Measurements from ENCODE around the gene HNRNPF. TPM values are rescaled to one million over a fixed set of nuclear protein-coding genes. Genes with fewer than 3 reads are reported as not detected.

The HNRNPF gene
- total RNA-seq, 1 experiment from 2014 or later, result 333 TPM

GRCh38 chr10:43453266-43453831 lies 44.4 kb upstream of the HNRNPF start:
- no peaks in the 10 kb centered on the region for H3K27me3 ChIP-seq (ENCODE audit: insufficient read depth, low read length)
- no peak overlapping the region for H3K27ac ChIP-seq (ENCODE audit: low read depth, low read length)
- ATAC-seq (no peak), DNase-seq (ENCODE audit: low read depth, low spot score) (no peak)
- intact Hi-C loops (cut with micrococcal nuclease), result no loop called here
- peaks cover 10% of the 10 kb centered on the region for H3K79me2 ChIP-seq (ENCODE audit: insufficient read depth, low read length)
- no peaks in the 10 kb centered on the region for H4K20me1 ChIP-seq (ENCODE audit: insufficient read depth)
- H3K4me1 ChIP-seq (ENCODE audit: control insufficient read depth in 1 of 2, insufficient read depth in 2 of 2, low read length in 2 of 2), result peaks cover 9 to 14% of the 10 kb centered on the region in 2 experiments
- H3K4me2 ChIP-seq (ENCODE audit: low read length), result no peak overlapping the region
- no TSS peak for BruUV-seq (replicated peaks)
- H3K9ac ChIP-seq (ENCODE audit: low read length), result no peak overlapping the region
- H3K4me3 ChIP-seq (replicated peaks in 1 of 2; ENCODE audit: low read depth in 1 of 2, low read length in 2 of 2), result no peak overlapping the region
- no peaks in the 10 kb centered on the region for H3K36me3 ChIP-seq (ENCODE audit: control insufficient read depth in 1 of 2, insufficient read depth in 2 of 2, low read length in 2 of 2)
- CTCF ChIA-PET, result interaction anchor here (1.3 kb wide), 1 partner anchor 46 kb away, joined by 3 read pairs; no protein-coding TSS in a partner anchor
- RAD21 ChIA-PET (ENCODE audit: low non-redundant PET in 1 of 2, low total read pairs in 2 of 2, uncharacterized antibody in 2 of 2, unreplicated experiment in 2 of 2), result no interaction called here
- H3K9me2 ChIP-seq (ENCODE audit: insufficient read depth), result no peaks in the 10 kb centered on the region
- POLR2A ChIA-PET, result interaction anchor here (1.2 kb wide), 1 partner anchor 17 kb away, joined by 4 read pairs; no protein-coding TSS in a partner anchor
- H3K9me3 ChIP-seq (ENCODE audit: control insufficient read depth in 1 of 2, insufficient read depth in 1 of 2, low read depth in 1 of 2, low read length in 2 of 2), result no peaks in the 10 kb centered on the region
- H2AFZ ChIP-seq (ENCODE audit: low read depth, low read length, poor library complexity, severe bottlenecking), result no peak overlapping the region
- no peak for TF ChIP-seq ZFX (IDR thresholded peaks at IDR 0.05)

DNA sequence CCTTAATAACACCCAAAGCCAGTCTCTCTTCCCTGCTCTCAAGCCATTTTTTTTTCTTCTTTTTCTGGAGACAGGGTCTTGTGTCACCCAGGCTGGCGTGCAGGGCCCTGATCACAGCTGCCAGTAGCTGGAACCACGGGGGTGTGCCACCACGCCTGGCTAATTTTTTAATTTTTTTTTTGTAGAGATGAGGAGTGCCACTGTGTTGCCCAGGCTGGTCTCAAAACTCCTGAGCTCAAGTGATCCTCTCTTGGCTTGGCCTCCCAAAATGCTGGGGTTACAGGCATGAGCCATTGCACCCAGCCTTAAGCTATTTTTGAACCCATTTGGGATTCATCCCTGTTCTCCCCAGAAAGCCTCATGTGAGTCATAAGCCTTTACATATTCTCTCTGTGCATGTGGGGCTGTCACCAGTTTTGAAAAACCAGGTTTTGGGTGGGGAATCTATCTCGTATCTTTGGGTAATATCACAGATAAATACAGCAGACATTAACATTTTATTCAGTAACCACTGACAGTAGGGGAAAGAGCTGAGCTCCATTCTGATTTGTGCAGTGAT lies 43.4 kb upstream of the HNRNPF start:
- H3K36me3 ChIP-seq (ENCODE audit: control insufficient read depth in 1 of 2, insufficient read depth in 2 of 2, low read length in 2 of 2), result no peaks in the 10 kb centered on the region
- H3K4me2 ChIP-seq (ENCODE audit: low read length), result no peak overlapping the region
- no peak overlapping the region for H2AFZ ChIP-seq (ENCODE audit: low read depth, low read length, poor library complexity, severe bottlenecking)
- no peak overlapping the region for H3K27ac ChIP-seq (ENCODE audit: low read depth, low read length)
- H3K9me3 ChIP-seq (ENCODE audit: control insufficient read depth in 1 of 2, insufficient read depth in 1 of 2, low read depth in 1 of 2, low read length in 2 of 2), result no peaks in the 10 kb centered on the region
- H4K20me1 ChIP-seq (ENCODE audit: insufficient read depth), result no peaks in the 10 kb centered on the region
- no peaks in the 10 kb centered on the region for H3K27me3 ChIP-seq (ENCODE audit: insufficient read depth, low read length)
- POLR2A ChIA-PET, result interaction anchor here (1.2 kb wide), 1 partner anchor 16 kb away, joined by 4 read pairs; no protein-coding TSS in a partner anchor
- no peak for ATAC-seq
- BruUV-seq (replicated peaks), result no TSS peak
- CTCF ChIA-PET, result no interaction called here
- intact Hi-C loops (cut with micrococcal nuclease), result no loop called here
- no peak overlapping the region for H3K9ac ChIP-seq (ENCODE audit: low read length)
- H3K4me3 ChIP-seq (replicated peaks in 1 of 2; ENCODE audit: low read depth in 1 of 2, low read length in 2 of 2), result no peak overlapping the region
- RAD21 ChIA-PET (ENCODE audit: low non-redundant PET in 1 of 2, low total read pairs in 2 of 2, uncharacterized antibody in 2 of 2, unreplicated experiment in 2 of 2), result no interaction called here
- peaks cover 9 to 14% of the 10 kb centered on the region in 2 experiments for H3K4me1 ChIP-seq (ENCODE audit: control insufficient read depth in 1 of 2, insufficient read depth in 2 of 2, low read length in 2 of 2)
- DNase-seq (ENCODE audit: low read depth, low spot score), result no peak
- H3K9me2 ChIP-seq (ENCODE audit: insufficient read depth), result no peaks in the 10 kb centered on the region
- peaks cover 10% of the 10 kb centered on the region for H3K79me2 ChIP-seq (ENCODE audit: insufficient read depth, low read length)
- TF ChIP-seq ZBTB33 (IDR thresholded peaks at IDR 0.05; ENCODE audit: extremely low read depth, insufficient replicate concordance, low read length), result no peak
- no peak for TF ChIP-seq YY1 (IDR thresholded peaks at IDR 0.05; ENCODE audit: extremely low read depth, insufficient replicate concordance, low read depth, low read length)
- no peak for TF ChIP-seq POLR2A (IDR thresholded peaks at IDR 0.05; ENCODE audit: borderline replicate concordance, extremely low read depth, insufficient read depth, insufficient read length)
- TF ChIP-seq, protein P1, sequence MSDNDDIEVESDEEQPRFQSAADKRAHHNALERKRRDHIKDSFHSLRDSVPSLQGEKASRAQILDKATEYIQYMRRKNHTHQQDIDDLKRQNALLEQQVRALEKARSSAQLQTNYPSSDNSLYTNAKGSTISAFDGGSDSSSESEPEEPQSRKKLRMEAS (IDR thresholded peaks at IDR 0.05), result no peak
- no peak for TF ChIP-seq FOSL1 (IDR thresholded peaks at IDR 0.05; ENCODE audit: low read depth)
- TF ChIP-seq SIN3A (IDR thresholded peaks at IDR 0.05; ENCODE audit: low read depth), result no peak
- TF ChIP-seq SP1 (IDR thresholded peaks at IDR 0.05; ENCODE audit: low read depth), result no peak
- no peak for TF ChIP-seq ZFX (IDR thresholded peaks at IDR 0.05)
- TF ChIP-seq TCF7L2 (IDR thresholded peaks at IDR 0.05; ENCODE audit: borderline replicate concordance, extremely low read depth, insufficient read depth, insufficient read length), result no peak
- no peak for TF ChIP-seq ELF1 (IDR thresholded peaks at IDR 0.05; ENCODE audit: borderline replicate concordance, low read depth)
- TF ChIP-seq, protein P2, sequence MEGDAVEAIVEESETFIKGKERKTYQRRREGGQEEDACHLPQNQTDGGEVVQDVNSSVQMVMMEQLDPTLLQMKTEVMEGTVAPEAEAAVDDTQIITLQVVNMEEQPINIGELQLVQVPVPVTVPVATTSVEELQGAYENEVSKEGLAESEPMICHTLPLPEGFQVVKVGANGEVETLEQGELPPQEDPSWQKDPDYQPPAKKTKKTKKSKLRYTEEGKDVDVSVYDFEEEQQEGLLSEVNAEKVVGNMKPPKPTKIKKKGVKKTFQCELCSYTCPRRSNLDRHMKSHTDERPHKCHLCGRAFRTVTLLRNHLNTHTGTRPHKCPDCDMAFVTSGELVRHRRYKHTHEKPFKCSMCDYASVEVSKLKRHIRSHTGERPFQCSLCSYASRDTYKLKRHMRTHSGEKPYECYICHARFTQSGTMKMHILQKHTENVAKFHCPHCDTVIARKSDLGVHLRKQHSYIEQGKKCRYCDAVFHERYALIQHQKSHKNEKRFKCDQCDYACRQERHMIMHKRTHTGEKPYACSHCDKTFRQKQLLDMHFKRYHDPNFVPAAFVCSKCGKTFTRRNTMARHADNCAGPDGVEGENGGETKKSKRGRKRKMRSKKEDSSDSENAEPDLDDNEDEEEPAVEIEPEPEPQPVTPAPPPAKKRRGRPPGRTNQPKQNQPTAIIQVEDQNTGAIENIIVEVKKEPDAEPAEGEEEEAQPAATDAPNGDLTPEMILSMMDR (IDR thresholded peaks at IDR 0.05 in 2 of 3, conservative IDR thresholded peaks at IDR 0.05 in 1 of 3; ENCODE audit: borderline replicate concordance in 1 of 3, insufficient read depth in 1 of 3, low read depth in 2 of 3, low read length in 2 of 3), result no peak
